HG02943 (cell line): ENCODE results near the gene ATXN1L.
"Not testable (repeated sequence)": the region's sequence is repeated elsewhere in the genome, so short reads cannot be mapped to it uniquely, and the experiment has no call there.

Source experiments
- ATAC-seq: cut with Tn5 transposase; IDR thresholded peaks from one replicate; pipeline ENCODE4 v1.9.1; 2021; ENCODE audit warnings: mild to moderate bottlenecking, low read depth, moderate library complexity; ENCODE audit not compliant: unreplicated experiment

Gene ATXN1L

DNA sequence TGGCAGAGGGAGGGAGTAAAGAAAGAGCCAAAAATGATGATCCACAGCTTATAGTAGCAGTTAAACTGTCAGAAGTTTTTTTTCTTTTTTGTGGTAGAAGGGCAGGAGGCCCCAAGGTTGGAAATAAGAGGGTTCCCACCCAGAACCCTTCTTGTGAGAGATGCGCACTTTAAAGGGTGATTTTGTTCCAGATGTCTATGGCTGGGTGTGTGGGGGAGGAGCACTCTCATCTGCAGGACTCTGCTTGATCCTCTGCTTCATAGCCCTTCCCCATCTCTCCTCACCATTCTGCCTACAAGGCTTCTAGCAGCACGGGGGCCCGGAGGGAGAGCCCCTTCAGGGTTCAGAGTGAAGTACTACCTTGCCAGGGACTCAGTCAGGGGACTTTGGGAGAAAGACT lies 6.4 kb downstream of the ATXN1L start:
- ATAC-seq, result no peak

GRCh38 chr16:71852561-71852960 lies 6.8 kb downstream of the ATXN1L start:
- ATAC-seq, result no peak

DNA sequence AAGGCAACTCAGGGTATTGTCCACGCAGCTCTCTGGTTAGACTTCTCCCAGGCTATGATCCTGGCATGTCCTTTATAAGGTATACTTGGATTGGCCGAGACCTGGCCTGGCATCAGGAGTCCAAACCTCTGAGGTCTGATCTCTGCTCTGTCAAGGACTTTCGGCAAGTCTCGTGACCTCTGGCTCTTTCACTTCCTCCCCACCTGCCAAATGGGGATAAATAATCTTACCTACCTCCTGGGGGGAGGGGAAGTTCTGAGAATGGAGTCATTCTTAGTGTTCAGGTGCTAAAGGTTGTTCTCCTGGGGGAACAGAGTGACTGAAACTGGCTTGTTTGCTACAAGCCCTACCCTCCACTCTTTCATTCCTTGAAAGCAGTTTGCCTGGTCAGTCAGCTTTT lies 7.6 kb downstream of the ATXN1L start:
- ATAC-seq, result peak; percentile 74

DNA sequence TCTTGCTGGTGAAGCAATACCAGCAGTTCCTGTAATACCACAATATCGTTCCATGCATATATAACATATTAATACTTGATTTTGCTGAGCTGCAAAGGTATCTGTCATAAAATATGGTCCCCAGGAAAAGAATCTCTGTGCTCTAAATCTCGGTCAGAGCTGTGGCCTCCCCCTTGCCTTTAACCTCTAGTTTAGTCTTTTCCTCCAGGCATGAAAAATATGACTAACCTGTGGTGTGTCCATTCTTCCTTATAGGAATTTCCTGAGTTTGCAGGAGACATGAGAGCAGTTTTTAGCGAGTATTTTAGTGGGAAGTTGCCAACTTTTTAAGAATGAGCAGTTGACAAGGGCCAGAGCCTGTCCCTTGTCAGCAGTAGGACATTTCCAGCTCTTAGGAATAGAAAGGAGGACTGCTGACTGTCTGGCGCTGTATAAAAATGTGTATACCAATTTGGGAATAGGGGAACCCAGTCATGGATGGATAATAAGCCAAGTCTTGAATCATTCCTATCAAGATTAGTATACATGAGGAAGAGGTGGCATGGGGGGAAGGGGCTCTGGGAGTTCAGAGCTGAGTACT lies 8.7 kb downstream of the ATXN1L start:
- ATAC-seq, result no peak

- no peak for ATAC-seq
Measured at GRCh38 chr16:71855937-71856662, 10.3 kb downstream of the ATXN1L start.

- no peak for ATAC-seq
Measured at GRCh38 chr16:71859762-71860521, 14.2 kb downstream of the ATXN1L start.

- ATAC-seq, result no peak
Measured at GRCh38 chr16:71863995-71864394, 18.2 kb downstream of the ATXN1L start.

- ATAC-seq, result no peak
Measured at GRCh38 chr16:71865173-71865863, 19.5 kb downstream of the ATXN1L start.

DNA sequence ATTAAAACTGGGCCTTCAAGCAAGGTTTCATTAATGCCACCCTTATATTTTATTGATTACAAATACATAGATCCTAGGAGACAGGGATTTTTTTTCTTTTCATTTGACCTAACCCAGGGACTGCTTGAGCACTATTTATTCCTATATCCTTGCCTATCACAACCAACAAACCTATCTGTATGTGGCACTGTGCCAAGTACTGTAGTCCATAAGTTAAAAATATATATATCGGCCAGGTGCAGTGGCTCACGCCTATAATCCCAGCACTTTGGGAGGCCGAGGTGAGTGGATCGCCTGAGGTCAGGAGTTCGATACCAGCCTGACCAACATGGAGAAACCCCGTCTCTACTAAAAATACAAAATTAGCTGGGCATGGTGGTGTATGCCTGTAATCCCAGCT lies 21.4 kb downstream of the ATXN1L start:
- ATAC-seq, result not testable (repeated sequence)

- no peak for ATAC-seq
Measured at GRCh38 chr16:71867939-71868338, 22.2 kb downstream of the ATXN1L start.

GRCh38 chr16:71869089-71869488 lies 23.3 kb downstream of the ATXN1L start:
- ATAC-seq, result no peak

GRCh38 chr16:71870818-71871217 lies 25.0 kb downstream of the ATXN1L start:
- ATAC-seq, result no peak

DNA sequence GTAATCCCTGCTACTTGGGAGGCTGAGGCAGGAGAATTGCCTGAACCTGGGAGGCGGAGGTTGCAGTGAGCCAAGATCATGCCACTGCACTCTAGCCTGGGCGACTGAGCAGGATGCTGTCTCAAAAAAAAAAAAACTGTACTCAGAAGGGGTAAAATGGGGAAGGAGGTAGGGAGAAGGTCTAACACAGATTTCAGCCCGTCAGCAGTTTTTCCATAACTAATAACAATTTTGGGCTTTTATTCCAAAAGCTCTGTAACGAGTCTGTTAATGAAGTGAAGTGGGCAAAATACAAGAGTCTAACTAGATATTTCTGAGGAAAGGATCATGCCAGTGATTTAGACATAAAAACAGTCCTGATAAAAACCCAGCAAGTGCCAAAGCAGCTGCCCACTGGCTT lies 27.4 kb downstream of the ATXN1L start:
- no peak for ATAC-seq

- no peak for ATAC-seq
Measured at GRCh38 chr16:71878911-71879310, 33.1 kb downstream of the ATXN1L start.

GRCh38 chr16:71880176-71880575 lies 34.4 kb downstream of the ATXN1L start:
- no peak for ATAC-seq

DNA sequence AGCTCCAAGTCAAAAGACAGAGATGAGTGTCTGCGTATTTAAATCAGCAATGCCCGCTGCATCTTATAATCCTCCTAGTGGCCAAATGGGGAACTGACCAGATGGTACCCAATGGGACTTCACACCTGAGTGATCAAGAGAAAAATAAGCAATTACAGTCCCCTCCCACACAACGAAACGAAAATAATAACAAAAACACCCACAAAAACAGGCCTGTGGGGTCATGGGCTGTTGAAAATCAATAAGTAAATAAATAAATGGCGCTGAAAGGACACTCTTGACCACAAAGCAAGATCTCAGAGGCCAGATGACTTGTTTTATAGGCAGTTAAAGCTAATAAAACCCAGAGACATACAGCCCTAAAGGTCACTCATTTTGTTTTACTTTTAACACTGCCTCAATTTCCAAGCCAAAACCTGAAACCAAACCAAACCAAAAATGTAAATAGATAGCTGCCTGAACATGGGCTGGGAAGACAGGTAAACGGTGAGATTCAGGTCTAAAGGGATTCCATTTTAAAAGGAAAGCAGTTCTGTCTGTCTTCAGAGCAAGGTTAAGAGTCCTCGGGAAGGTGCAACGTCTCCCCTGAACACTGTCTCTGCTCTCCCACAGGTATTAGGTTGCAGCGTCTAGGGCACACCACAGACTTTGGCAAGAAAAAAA lies 36.9 kb downstream of the ATXN1L start:
- peak; percentile 47 for ATAC-seq

DNA sequence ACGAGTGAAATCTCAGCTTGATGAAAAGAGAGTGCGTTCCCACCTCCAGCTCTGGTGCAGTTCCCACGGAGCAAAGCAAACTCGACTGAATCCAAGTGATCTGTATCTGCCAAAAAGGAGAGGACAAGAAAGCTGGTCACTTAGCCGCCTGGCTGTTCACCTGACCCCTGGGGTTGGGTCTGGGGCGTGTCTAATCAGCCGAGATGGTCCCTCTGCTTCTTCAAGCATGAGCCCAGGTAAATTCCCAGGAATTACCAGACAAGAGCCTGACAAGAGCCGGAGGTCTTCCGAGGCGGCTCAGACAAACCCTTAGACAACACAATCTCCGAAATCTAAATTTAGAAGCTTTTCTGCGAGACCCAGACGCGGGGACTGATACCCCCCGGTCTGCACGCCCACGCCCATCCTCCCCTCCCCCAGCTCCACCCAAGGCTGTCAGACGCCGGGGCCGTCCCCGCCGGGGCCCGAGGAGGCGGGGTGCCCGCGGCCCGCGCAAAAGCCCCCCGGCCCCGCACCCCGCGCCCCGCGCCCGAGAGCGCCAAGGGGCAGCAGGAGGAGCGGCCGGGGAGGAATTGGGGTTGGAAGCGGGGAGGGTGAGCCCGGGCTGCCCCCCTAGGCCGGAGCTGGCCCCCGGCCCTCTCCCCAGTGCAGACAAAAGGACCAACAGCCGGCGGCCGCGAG lies 37.5 kb downstream of the ATXN1L start:
- ATAC-seq, result peak; percentile 47

- peak; percentile 34 for ATAC-seq
Measured at GRCh38 chr16:71883849-71884638, 38.3 kb downstream of the ATXN1L start, which contains the start of gene ZNF821. ZNF821 (minus strand) TSS chr16:71884182; CDS start chr16:71879946, 4,236 bp downstream.

GRCh38 chr16:71885261-71885650 lies 39.5 kb downstream of the ATXN1L start:
- ATAC-seq, result no peak
